Astrocyte of the hippocampus (primary cell): ENCODE results near the gene ESPNL.

ENCODE experiments used
- DNase-seq: peaks from one replicate; pipeline ENCODE4 v3.0.0; 2011; ENCODE audit warnings: low read depth, low spot score

The ESPNL gene

GRCh38 chr2:238142382-238143205 is 42.5 kb downstream of the ESPNL start:
- DNase-seq = no peak

DNA sequence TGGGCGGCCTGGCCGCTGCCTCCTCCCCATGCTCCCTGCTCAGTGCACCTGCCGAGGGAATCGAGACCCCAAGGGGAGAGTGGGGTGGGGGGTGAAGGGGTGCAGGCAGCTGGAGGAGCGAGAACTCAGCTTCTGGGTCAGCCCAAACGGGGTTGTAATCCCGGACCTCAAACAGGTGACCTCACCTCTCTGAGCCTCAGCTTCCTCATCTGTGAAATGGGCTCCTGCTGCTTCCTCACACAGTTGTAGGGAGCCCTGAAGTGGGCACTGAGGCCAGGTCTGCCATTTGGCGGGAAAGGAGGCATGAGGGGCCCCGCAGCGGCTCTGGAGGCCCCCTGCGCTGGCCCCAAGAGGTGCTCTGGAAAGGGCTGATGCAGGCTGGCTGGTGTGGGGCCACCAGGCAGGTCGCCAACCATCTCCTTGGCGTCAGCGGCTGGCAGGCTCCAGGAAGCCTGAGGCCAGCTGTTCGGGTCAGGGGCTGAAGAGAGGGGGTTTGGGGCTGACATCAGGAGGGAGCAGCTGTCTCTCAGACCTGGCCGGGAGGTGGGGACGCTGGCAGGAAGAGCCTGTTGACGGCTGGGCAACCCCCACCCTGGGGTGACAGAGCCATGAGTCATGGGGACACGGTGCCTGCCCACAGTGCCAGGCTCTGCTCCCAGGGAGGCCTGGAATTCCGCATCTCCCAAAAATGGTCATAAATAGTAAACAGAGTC is 43.3 kb downstream of the ESPNL start:
- peak; percentile 70 for DNase-seq

- no peak for DNase-seq
Observed at GRCh38 chr2:238144262-238144661, 44.1 kb downstream of the ESPNL start.

- DNase-seq = no peak
Observed at GRCh38 chr2:238145046-238145445, 44.9 kb downstream of the ESPNL start.

GRCh38 chr2:238145851-238146250 is 45.7 kb downstream of the ESPNL start:
- no peak for DNase-seq

DNA sequence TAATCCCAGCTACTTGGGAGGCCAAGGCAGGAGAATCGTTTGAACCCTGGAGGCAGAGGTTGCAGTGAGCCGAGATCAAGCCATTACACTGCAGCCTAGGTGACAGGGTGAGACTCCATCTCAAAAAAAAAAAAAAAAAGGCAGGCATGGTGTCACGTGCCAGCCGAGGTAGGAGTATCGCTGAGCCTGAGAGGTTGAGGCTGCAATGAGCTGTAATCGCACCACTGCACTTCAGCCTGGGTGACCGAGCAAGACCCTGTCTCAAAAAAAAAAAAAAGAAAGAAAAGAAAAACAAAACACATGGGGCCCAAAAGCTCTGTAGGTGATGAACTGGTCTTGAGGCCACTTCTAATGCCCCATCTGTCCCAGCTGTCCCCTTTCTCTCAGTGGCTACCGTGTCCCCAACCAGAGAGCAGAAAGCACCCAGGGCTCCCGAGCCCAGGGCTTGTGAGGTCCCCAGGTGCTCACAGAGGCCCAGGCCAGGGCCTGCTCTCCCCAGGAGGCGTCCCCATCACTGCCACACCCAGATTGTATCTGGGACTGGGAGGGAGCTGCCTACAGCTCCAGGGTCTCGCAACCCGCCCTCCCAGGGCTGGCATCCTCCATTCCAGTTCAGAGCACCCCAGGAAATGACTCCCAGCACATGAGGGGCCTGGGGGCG is 46.9 kb downstream of the ESPNL start:
- no peak for DNase-seq

- no peak for DNase-seq
Observed at GRCh38 chr2:238148981-238149380, 48.8 kb downstream of the ESPNL start.

- DNase-seq = no peak
Observed at GRCh38 chr2:238149841-238150572, 49.9 kb downstream of the ESPNL start.

DNA sequence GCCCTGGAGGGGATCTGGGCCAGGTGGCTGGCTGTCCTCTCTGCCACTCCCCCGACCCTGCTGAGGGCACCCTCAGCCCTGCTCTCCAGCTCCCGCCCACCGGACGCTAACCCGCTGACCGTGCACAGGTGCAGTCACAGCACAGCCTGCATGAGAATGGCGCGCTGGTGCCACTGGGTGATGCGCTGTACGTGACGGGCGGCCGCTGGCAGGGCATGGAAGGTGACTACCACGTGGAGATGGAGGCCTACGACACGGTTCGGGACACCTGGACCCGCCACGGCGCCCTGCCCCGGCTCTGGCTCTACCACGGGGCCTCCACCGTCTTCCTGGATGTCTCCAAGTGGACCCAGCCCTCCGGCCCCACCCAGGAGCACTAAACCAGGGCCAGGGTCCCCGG is 50.5 kb downstream of the ESPNL start:
- DNase-seq = no peak

DNA sequence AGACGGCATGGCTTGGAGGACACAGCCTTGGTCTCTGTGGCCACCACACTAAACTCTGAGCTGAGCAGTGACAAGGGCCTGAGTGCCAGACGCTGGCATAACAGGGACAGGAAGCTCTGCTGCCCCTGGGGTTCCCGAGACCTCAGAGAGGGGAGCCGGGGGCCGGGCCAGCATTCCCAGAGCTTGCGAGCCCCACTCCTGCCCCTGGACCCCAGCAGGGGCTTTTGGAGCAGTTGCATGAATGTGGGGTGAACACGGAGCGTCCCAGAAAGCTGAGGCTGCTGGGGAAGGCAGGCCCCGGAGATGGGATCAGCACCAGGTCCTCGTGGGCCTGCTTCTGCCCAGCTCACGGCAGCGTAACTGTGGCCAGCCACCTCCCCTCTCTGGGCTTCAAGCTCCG is 51.1 kb downstream of the ESPNL start:
- DNase-seq = no peak

DNA sequence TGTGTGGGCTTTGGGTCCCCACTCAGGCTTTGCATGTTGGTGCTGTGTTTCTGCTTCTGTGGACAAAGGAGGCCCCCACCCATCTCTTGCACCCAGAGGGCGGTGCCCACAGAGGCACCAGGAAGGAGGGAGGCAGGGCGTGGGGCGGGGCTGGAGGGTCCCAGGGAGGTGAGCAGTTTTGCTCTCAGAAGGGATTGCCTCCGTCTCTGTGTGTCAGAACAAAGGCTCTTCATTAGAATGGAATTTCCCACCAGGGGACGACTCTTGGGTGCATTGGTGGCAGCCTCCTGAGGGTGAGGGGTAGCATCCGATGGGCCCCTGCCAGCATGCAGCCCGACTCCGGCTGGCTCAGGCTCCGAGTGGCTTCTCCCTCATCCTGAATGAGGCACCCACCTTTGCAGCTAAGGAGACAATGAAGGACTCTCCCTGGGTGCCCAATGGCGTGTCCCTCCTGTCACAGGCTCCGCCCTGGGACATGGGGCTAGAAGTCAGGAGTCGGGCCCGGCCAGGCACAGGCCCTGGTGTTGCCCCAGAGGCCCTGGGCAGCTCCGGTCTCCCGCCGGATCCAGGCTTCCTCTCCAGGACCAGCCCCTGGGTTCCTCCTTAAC is 51.6 kb downstream of the ESPNL start:
- no peak for DNase-seq

DNA sequence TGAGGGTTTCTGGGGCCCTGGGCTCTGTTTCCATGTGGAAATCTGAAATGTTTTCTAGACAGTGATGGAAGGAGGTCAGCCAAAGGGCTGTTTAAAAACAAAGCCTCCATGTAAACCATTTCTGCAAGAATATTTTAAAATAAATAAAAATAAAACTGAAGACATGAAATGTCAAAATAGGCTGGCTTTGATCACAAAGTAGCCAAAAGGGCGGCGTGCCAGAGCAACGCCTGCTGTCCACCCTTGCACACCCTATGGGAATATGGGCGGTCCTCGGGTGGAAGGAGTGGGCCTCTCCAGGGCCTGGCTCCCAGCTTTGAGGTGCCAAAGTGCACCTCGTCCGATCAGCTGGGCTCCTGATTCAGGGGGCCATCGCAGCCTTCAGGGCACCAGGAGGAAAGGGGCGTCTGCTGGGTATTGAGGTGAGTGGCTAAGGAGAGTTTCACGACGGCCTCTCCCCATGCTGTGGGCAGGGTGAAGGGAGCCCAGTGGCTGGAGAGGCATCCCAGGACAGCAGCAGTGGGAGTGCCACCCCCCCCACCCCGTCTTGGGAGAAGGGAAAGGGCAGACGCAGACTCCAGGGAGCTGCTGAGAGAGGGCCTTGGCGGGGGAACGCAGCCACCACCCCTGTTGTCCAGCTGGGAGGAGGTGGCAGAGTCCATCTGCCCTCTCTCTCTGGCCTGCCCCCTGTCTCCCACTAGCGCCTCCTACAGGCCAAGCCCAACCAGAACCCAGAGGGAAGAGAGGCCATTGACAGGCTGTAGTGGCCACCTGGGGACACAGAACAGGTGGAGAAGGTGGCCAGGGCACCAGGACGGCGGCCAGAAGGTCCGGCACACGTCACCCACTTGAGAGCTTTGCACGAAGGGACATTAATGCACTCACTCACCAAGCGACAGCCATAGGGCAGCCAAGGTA is 52.9 kb downstream of the ESPNL start:
- no peak for DNase-seq

DNA sequence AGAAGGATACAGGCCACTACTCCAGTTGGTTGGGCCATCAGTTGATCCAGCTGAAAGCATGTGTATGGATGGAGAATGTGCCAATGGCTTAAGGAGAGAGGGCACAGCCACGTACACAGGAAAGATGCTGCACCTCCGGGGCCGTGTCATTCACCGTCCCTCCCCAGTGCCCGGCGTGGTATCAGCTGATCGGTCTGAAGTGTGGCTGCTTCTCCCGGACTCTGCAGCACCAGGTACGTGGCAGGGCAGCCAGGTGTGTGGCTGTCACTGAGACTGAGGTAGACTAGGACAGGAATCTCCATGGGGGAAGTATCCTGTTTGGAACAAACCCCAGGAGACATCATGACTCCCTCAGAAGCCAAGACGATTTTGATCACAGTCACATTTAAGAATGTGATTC is 54.4 kb downstream of the ESPNL start:
- DNase-seq = no peak

DNA sequence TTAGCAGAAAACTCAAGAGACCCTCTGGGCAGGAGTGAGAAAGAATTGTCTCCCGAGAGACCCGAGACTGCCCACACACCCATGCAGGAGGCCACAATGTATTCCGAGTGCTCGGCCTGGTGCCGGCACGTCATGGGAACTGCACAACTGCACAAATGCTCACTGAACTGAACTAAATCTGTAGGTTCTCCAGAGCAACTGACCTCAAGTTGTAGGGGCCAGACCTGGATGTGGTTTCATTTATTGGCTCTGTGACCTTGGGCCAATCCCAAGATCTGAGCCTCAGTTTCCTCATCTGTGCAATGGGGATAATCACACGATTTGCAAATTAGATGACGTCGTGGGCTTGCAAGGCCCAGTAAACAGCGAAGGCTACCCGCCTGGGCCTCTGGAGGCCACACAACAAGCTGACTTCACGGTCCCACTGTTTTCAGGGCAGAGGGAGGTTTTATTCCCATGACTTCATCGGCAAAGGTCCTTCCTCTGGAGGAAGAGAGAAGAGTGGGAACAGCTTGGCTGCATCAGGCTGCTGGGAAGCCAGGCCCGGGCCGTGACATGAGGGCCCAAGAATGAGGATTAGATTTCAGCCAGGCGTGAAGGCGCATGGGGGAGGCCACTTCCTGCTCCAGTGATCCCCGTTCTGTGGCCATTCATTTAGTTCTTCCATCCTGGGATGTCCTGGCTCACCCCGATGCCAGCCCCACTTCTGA is 55.1 kb downstream of the ESPNL start:
- DNase-seq = peak; percentile 56

DNA sequence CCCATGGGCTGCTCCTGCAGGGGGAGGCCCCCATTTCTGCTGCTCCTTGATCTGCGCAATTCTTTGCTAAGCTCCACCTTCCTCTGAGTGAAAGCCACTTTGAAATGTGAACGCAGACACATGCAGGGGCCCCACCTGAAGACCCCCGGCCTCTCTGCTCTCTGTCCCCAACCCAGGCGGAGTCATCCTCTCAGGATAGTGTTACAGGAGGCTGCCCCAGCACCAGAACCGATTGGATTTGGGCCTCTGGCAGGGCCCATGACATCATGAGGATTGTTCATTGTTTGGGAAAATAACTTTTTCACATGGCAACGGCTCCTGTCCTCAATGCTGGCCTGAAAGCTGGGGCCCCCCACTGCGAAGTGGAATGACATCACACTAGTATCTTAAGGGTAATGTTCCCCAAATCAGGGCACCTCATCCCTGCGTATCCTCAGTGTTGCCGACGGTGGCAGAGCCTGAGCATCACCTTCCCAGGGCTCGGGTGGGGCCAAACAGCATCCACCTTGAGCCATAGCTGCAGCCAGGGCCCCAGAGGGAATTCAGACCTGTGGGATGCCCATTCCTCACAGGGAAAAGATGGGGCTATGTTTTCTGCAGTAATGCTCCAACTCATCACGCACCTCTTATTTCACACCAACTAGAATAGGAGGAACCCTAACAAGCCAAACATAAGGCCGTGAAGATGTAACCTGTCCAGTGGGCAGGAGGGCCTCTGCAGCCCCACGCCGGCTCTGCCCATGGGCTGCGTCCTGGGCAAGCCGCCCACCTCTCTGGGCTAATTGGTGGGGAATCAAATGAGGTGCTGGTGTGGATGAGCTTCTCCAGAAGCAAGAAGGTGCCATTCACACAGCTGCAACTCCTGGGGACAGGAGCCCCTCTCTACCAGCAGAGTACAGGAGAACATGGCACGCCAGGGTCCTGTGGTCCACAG is 55.9 kb downstream of the ESPNL start:
- DNase-seq = no peak

DNA sequence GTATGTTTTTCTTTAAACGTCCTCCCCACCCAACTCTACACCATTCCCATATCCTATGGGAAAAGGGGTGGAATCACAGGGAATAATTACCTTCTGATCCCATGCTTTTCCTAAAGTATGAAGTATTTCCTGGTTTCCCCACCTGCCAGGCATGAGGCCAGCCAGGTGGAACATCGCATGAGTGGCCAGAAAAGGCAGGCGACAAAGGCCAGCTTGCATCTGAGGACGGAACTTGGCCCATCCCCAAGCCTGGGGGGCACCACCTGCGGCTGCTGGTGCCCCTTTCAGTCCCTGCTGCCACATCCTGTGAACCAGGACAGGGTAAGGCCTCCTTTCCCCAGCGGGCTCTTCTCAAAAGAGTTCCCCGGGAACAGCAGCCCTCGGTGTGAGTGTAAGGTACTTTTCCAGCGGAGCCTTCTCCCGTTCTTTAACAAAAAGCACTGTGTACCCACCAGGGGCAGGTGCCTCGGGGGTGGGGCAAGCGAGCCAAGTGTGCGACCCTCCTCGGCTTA is 57.4 kb downstream of the ESPNL start:
- DNase-seq = no peak

GRCh38 chr2:238158018-238158508 is 57.9 kb downstream of the ESPNL start:
- no peak for DNase-seq

DNA sequence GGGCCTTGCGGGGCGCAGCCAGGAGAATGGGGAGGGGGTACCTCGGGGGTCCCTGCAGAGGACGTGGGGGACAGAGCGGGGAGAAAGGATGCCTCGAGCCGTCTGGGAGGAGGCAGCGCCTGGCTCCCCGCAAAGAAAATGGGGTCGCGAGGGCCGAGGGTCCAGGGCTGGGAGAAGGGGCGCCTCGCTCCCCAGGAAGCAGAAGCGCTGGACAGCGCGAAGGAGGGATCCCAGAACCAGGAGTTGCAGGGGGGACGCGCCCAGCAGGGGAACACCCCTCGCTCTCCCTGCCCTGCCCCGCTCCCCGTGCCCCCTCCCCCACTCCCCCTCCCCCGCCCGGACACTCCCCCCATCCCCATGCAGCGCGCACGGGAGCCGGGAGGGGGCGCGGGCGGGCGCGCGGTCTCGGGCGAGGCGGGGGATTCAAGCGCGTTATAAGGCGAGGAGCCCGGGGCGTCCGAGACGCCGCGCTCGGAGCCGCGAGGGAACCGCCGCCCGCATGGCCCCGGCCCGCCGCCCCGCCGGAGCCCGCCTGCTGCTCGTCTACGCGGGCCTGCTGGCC is 58.5 kb downstream of the ESPNL start, which contains the start of gene ERFE:
ERFE (plus strand) TSS at position 462 of the 562 bp plus-strand sequence; CDS start at position 500, 38 bp downstream.
- peak; percentile 81 for DNase-seq
